NCI-H446 treated with DMSO at 0.1 percent for 48 hours (cell line): ENCODE measurements around the gene ARGLU1.
A peak's percentile ranks its signal among the peaks of the same experiment; 100 is the strongest.

Experiments used
- DNase-seq: peaks from one replicate; lab custom pipeline; 2025; lab: John Stamatoyannopoulos, UW

Gene ARGLU1

DNA sequence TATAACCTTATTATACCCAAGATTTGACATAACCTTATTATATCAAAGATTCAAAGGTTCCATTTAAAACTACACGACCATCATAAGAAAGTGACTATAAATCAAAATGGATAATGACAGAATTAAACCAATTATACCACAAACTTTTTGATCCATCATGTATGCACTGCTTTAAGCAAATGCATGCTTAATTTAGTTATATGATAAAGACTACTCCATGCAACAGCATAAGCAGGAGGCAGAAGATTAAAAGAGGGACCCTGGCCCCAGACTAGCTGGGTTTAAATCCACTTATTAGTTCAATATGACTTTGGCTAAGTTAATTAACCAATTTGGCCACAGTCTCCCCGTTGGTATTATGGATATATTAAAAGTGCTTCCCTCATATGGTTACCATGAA is 43.8 kb downstream of the ARGLU1 start:
- DNase-seq, result no peak

DNA sequence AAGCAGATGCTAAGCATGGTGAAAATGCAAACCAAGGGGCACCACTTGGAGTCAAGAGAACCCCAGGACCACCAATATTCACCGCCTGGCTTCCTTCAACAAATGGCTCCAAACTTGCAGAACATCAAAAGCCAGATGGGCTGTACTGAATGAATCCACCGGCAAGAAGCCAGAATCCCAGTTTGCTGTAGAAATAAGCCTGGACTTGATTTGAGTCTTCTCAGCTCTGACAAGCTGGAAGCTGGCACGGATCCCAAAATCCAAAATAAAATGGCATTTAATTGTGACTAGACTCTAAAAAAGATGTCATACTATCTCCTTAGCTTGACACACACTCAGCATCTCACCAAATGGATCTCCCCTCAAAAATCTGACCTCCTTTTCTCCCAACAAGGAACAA is 44.4 kb downstream of the ARGLU1 start:
- peak; percentile 91 for DNase-seq

DNA sequence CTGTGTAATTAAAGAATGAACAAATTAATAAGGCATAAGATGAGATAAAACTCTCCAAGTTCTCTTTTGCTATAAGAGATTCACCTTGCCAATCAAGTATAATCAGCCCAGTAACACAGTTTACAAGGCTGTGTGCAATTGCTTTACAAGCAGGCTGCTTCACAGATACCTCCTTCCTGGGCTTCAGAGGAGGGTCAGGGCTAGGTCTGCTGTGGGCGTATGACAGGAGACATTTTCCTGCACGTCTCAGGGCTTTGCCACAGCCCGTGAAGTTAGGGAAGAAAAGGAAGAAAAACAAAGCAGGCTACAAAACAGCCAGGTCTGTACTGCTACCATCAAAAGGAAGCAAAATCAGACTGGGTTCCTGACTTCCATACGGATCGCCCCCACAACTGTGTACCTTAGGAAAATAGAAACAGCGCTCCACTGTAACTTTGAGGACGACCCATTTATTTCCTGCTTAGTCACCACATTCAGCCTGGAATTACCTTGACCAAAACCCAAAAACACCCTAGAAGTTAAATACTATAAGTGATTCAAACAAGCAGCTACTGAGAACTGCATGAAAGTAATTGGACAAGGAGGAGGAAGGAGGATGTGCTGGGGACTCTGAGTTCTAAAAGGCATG is 44.9 kb downstream of the ARGLU1 start:
- no peak for DNase-seq

- no peak for DNase-seq
These were observed 45.7 kb downstream of the ARGLU1 start for GRCh38 chr13:106522112-106522705.

DNA sequence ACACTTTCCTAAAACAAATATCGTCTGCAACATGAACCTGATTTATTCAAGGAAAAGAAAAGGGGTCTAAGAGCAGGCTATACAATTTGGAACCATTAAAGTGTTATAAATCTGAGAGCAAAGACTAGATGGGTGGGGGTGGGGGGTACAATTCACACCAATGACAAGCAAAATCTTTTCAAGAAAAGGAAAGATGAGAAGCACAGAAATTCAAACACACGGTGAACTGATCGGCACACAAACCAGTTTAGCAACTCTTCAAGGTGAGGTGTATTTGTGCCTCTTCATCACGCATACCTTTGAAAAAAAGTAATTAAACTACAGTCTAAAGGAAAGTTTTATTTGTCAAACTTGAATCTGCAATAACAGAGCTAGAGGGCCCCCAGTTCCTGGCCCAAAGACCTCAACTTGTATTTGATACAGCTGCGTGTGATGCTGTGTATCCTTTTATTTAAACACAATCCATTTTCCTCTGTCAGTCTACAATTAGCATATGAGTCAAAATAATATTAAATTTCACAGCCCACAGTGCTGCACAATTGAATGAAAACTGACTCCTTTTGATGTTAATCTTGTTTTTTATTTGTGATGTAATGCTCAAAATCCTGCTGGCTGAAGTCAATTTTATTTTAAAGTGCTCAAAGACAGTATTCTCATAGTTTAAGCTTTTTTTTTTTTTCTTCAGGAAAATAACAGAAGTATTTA is 46.7 kb downstream of the ARGLU1 start:
- no peak for DNase-seq

DNA sequence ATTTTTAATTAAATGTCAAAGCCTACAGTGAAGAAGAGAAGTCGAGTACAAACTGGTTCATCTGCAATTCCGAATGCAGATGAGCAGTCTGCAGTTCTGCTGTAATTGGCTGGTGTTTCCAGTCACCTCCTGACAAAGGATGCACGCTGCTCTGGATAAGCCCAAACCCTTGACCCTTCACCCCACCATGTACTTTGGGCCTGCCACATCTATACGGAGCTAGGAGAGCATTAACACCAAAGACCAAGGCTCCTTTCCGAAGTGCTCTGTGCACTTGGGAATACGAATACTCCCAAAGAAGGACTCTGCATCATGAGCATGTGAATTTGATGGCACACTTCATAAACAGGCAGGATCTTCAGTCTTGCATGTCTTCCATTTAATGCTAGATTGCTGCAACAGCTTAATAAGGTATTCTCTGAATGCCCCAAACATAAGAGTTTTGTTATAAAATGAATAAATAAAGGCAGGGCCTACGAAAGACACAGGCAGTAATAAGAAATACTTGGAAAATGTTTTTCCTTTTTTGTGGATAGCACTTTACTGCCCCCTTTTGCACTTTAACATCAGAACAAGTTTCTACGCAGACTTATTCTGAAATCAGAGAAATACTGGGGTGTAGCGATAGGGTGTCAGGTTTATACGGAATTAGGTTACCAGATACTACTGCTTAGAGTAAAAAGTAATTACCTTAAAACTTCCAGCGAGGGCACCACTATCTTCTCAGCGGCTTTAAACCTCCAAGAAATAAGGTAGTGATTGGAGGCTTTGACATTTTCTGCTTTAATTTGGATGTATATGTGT is 47.5 kb downstream of the ARGLU1 start:
- DNase-seq, result no peak

DNA sequence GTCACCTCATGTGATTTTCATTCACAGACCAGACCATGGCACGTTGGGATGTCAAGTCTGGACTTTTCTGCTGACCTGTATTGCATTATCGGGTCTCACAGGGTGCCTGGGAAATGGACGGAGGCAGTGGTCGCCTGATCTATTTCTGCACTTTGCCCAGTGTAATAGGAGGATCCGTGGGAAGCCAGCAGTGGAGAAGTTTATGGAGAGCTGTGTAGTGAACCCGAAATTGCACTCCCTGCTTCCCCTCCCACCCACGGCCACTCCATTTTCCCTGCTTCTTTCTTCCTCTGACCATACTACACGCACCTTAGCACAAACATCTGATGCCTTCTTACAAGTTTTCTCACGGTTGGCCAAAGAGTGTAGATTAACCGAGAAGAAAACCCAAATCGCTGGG is 49.4 kb downstream of the ARGLU1 start:
- no peak for DNase-seq

- no peak for DNase-seq
These were observed 50.7 kb downstream of the ARGLU1 start for GRCh38 chr13:106517109-106517847.

DNA sequence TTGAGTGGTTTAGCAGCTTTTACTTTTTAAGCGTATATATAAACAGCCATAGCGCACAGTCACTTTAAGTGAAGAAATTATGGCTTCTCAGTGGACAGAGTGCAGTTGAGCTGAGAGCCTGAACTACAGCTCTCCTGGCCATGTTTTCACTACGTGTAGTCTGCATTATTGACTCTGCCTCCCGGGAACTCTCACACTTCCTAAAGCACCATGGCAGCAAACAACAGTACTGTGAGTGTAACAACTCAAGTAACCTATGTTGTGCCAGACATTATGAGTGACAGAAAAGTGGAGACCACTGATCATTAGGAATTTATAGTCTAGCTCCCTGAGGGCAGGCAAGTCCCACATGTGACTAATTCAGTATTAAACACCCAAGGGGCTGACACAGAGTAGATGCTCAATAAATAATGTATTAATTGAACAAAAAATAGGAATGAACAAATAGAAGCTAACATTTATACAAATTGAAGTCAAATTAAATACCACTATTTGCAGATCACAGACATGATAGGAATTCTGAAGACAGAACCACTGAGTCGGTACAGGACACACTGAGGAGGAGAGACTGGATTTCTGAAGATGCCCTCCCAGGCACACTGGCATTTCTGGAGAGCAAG is 52.2 kb downstream of the ARGLU1 start:
- DNase-seq, result no peak

DNA sequence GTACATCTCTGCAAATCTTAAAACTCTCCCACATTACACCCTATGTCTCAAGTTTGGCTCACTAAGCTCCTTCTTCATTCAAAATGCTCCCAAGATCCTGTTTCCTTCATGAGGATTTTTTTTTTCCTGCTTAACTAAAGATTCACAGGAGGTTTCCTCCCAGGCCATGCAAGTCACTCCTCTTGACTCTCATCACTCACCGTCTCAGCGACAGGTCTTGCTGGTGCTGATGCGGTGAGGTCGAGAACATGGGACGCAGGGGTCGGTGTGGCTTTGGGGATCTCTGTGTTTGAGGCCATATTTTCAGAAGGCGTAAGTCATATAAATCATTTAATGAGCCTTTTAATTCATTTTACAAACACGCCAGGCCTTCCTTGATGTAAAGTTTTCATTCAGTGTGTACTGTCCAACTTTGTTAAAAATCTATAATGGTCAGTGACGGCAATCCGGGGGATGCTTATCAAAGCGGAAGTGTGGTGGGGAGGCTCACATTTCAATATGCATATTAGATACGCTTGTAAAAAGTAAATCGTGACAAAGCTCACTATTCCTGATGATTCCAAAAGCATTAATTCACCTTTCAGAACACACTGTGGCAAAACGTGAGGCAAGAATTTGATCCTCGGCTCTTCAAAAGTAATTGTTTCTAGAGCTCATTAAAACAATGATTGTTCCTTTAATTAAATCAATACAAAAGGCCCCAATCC is 52.9 kb downstream of the ARGLU1 start:
- no peak for DNase-seq

DNA sequence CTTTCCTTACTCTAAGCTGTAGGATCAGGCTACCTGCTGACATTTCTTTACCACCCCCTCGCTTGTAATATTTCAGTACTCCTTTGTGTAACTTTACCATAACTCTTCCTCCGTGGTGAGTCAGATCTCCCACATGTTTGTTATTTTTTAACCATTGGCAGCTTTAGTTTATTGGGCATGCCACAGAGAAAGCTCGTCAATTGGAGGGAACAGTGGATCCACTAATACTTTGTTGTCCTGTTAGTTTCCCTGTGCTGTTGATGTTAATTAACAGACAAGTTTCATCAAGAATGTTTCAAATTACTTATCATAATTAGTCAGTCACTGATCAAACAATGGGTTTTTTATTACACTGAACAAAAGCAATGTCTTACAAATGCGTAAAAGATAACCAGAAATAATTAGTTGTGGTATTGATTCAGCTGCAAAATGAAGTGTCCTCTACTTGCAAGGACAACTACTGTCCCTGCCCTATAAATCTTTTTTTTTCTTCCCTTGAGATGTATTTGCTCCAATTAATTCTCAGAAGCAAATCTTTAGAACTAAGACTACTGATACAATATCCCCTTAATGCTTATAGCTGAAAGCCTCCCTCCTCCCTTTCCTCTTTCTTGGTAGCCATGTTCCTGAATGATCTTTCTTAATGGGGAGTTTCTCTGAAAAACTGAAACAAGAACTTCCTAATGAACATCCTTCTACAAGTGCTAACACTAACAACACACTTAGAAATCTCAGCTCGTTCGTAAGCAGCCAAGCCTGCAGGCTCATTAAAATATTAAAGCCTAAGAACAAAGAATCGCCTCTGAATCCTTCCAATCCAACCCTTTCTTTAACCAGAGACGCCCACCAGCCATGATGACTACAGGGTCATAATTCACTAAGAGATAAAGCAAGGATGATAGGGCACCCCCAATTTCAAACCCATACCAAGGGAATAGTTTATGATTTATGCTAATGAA is 54.6 kb downstream of the ARGLU1 start:
- DNase-seq, result no peak

GRCh38 chr13:106507560-106508274 is 60.2 kb downstream of the ARGLU1 start:
- DNase-seq, result no peak

GRCh38 chr13:106506286-106506685 is 61.7 kb downstream of the ARGLU1 start:
- DNase-seq, result no peak

DNA sequence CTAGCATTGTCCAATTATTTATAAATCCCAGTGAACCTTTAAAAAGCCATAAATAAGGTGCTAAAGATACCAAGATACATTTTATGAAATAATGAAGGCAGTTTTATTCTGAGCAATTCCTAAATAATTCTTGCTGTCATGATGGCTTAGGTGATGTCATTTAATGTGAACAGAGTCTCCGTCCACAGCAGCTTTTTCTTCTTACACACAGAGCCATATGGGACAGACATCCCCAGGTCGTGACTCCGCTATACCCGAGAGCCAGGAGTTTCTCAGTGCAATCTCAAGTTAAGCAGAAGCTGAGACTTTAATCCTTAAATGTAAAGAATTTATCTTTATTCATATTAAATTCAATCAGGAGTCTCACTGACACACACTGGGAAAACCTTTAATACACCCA is 62.2 kb downstream of the ARGLU1 start:
- no peak for DNase-seq

DNA sequence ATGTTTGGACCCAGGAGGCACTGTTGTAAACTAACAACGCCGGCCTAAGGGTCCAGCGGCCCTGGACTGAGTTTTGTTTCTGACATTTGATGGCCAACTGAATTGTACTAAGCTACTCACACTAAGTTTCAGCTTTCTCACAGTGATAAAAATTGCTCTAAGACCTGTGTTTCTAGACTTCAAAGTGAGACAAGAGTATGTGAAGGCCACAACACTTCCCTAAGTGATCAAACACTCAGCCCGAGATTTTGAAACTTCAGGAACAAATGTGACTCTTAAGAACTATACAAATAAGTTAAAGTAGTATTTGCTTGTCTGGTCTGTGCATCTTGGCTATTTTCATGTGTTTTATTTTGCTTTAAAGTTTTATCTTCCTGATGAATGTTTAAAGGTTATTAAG is 62.6 kb downstream of the ARGLU1 start:
- DNase-seq, result no peak

DNA sequence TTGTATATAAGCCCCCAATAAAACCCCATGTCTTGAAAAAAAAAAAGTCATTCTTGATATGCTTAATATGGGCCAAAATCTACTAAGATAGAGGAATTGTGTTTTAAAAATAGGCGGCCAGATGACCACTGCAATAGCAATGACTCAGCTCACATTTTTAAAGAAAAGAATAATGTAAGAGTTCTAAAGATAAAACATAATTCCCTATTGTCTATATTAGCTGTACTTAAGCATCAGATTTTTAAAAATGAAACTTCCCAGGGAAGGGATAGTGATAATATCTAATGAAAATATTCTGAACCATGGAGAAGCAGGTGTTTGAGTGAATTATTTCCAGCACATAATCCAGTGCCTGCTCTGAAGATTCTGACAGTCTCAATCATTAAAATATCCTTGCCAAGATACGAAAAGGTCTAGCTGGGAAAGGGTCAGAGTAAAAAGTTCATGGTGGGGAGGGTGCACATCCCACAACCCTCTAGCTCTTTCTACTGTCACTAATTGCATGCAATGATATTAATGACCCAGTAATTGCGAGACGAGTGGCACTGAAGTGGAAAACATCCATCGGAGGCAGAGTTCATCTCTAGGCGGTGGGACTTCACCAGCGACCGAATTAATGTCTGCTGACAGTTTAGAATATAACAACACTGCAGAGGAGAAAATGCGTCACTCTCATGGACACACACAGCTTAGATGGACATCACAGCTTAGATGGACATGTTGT is 64.0 kb downstream of the ARGLU1 start:
- DNase-seq, result no peak

DNA sequence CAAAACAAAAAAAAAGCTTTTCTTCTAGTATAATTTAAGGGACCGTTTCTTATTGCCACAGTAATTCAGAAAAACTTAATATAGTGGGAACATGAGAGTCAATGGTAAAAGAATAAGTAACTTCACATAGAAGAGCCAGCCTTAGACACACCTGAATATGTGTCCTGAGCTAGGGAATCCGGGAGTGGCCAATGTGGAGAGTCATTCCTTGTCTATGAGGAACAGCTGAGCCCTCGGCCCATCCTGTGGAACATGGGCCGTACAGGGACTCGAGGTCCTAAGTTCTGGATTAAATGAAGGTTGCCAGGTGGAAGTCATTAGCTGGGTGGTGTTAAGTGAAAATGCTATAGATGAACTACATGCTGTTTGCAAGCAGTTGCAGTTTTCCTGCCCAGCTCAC is 64.7 kb downstream of the ARGLU1 start:
- no peak for DNase-seq

- no peak for DNase-seq
These were observed 67.5 kb downstream of the ARGLU1 start for GRCh38 chr13:106500445-106500844.
